Amniotic stem cell (primary cell): Measurements from ENCODE around the gene APOC4.
"Not testable (repeated sequence)": the region's sequence is repeated elsewhere in the genome, so short reads cannot be mapped to it uniquely, and the experiment has no call there.

ENCODE experiments used
- DNase-seq: peaks from one replicate; lab custom pipeline; 2025; lab: John Stamatoyannopoulos, UW

The APOC4 gene

GRCh38 chr19:44914433-44915206 is 27.4 kb upstream of the APOC4 start, which contains the start of gene APOC1:
Gene APOC1, plus strand, starts transcription at chr19:44914608. Its CDS starts 284 bp downstream, at chr19:44914892.
- peak; percentile 68 for DNase-seq

GRCh38 chr19:44924243-44924725 is 17.8 kb upstream of the APOC4 start:
- DNase-seq: no peak

GRCh38 chr19:44925114-44925891 is 16.7 kb upstream of the APOC4 start:
- DNase-seq: no peak

- not testable (repeated sequence) for DNase-seq
These were observed 15.6 kb upstream of the APOC4 start for GRCh38 chr19:44926245-44927077.

GRCh38 chr19:44927746-44928145 is 14.3 kb upstream of the APOC4 start:
- no peak for DNase-seq

- no peak for DNase-seq
These were observed 11.9 kb upstream of the APOC4 start for GRCh38 chr19:44930088-44930487.

GRCh38 chr19:44931541-44931940 is 10.5 kb upstream of the APOC4 start:
- no peak for DNase-seq

- DNase-seq: no peak
These were observed 2.4 kb upstream of the APOC4 start for GRCh38 chr19:44939668-44940067.

GRCh38 chr19:44943801-44944249 is 1.8 kb downstream of the APOC4 start:
- no peak for DNase-seq

- DNase-seq: no peak
These were observed 5.1 kb downstream of the APOC4 start for GRCh38 chr19:44947041-44947581.

- DNase-seq: no peak
These were observed 6.2 kb downstream of the APOC4 start for GRCh38 chr19:44948237-44948636.

GRCh38 chr19:44948763-44949374 is 6.8 kb downstream of the APOC4 start:
- no peak for DNase-seq

GRCh38 chr19:44949550-44949949 is 7.5 kb downstream of the APOC4 start:
- DNase-seq: no peak

GRCh38 chr19:44951179-44952159 is 9.4 kb downstream of the APOC4 start:
- peak; percentile 86 for DNase-seq

- DNase-seq: no peak
These were observed 12.2 kb downstream of the APOC4 start for GRCh38 chr19:44954278-44954648.

GRCh38 chr19:44954649-44955504 is 12.8 kb downstream of the APOC4 start, which contains the start of gene CLPTM1:
Gene CLPTM1, plus strand, starts transcription at chr19:44955380. Its CDS starts 16 bp downstream, at chr19:44955396.
- DNase-seq: peak; percentile 91

- DNase-seq: no peak
These were observed 13.7 kb downstream of the APOC4 start for GRCh38 chr19:44955505-44956439.

- DNase-seq: no peak
These were observed 15.5 kb downstream of the APOC4 start for GRCh38 chr19:44957526-44957925.
